A549 (cell line): ENCODE measurements around the gene SEC61B.

Experiments
- CEBPB ChIP-seq, 2 experiments: fragments of >200 bp in 1 of 2; sonication (Bioruptor Twin) in 1 of 2; formaldehyde crosslinking in 1 of 2; IDR thresholded peaks; 2 replicates each; pipeline ENCODE4 v1.6.1; 2012 to 2016
- EHMT2 ChIP-seq: fragments of 200-600 bp; sonication (generic); IDR thresholded peaks from 2 replicates; pipeline ENCODE4 v1.6.1; 2016; ENCODE audit warnings: antibody characterized with exemption, low read depth, mild to moderate bottlenecking, moderate library complexity
- EP300 ChIP-seq, 2 experiments: fragments of >200 bp; sonication (Bioruptor Twin); formaldehyde crosslinking; IDR thresholded peaks; 2 replicates in 1 of 2; 3 replicates in 1 of 2; pipeline ENCODE4 v1.6.1; 2016 to 2017
- NFE2L2 ChIP-seq: fragments of 150-350 bp; conservative IDR thresholded peaks from 2 replicates; pipeline ENCODE4 v1.6.1; 2014; ENCODE audit warnings: low read length
- ZC3H11A ChIP-seq: fragments of 450-650 bp; IDR thresholded peaks from 2 replicates; pipeline ENCODE4 v1.6.1; 2014; ENCODE audit warnings: antibody characterized with exemption, mild to moderate bottlenecking
- TF ChIP-seq, protein P1 (sequence below): fragments of >200 bp; sonication (Bioruptor Twin); formaldehyde crosslinking; IDR thresholded peaks from 3 replicates; pipeline ENCODE4 v1.5.1; 2016
- TF ChIP-seq, protein P2 (sequence below): fragments of 150-350 bp; IDR thresholded peaks from 2 replicates; pipeline ENCODE4 v1.6.1; 2014; ENCODE audit warnings: low read depth, mild to moderate bottlenecking, low read length

DNA sequence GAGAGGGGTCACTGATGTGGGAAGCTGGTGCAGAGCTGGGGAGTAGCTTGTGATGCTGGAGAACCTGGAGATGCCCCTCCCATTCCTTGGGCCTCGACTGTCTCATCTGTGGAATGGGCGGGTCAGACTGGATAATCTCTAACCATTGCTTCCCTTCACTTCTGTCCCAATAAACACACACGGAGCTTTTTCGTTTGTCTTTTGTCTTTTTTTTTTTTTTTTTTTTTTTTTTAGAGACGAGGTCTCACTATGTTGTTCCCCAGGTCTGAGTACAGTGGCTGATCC is 36.8 kb upstream of the SEC61B start:
- TF ChIP-seq CEBPB (IDR thresholded peaks at IDR 0.05) (no peak), EP300 (IDR thresholded peaks at IDR 0.05) (no peak), ZC3H11A (no peak), NFE2L2 (no peak), EHMT2 (no peak)
- TF ChIP-seq, protein P1, sequence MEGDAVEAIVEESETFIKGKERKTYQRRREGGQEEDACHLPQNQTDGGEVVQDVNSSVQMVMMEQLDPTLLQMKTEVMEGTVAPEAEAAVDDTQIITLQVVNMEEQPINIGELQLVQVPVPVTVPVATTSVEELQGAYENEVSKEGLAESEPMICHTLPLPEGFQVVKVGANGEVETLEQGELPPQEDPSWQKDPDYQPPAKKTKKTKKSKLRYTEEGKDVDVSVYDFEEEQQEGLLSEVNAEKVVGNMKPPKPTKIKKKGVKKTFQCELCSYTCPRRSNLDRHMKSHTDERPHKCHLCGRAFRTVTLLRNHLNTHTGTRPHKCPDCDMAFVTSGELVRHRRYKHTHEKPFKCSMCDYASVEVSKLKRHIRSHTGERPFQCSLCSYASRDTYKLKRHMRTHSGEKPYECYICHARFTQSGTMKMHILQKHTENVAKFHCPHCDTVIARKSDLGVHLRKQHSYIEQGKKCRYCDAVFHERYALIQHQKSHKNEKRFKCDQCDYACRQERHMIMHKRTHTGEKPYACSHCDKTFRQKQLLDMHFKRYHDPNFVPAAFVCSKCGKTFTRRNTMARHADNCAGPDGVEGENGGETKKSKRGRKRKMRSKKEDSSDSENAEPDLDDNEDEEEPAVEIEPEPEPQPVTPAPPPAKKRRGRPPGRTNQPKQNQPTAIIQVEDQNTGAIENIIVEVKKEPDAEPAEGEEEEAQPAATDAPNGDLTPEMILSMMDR = no peak
- TF ChIP-seq, protein P2, sequence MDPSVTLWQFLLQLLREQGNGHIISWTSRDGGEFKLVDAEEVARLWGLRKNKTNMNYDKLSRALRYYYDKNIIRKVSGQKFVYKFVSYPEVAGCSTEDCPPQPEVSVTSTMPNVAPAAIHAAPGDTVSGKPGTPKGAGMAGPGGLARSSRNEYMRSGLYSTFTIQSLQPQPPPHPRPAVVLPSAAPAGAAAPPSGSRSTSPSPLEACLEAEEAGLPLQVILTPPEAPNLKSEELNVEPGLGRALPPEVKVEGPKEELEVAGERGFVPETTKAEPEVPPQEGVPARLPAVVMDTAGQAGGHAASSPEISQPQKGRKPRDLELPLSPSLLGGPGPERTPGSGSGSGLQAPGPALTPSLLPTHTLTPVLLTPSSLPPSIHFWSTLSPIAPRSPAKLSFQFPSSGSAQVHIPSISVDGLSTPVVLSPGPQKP = no peak
